Activated CD4-positive, alpha-beta T cell treated with anti-CD3 and anti-CD28 coated beads, Interleukin-2, amount 50 U/mL, for 24 hours (primary cell): ENCODE measurements around the gene CCDC40.
A peak's percentile ranks its signal among the peaks of the same experiment; 100 is the strongest.

ENCODE experiments used
- DNase-seq, 2 donors: peaks; one replicate each; pipeline ENCODE4 v3.0.0-alpha.2; 2020; ENCODE audit warnings: low read depth in 1 of 2, low spot score in 1 of 2

Gene CCDC40

GRCh38 chr17:79997011-79997660, 39.3 kb upstream of the CCDC40 start:
- peak; percentile 49 to 56 for DNase-seq

DNA sequence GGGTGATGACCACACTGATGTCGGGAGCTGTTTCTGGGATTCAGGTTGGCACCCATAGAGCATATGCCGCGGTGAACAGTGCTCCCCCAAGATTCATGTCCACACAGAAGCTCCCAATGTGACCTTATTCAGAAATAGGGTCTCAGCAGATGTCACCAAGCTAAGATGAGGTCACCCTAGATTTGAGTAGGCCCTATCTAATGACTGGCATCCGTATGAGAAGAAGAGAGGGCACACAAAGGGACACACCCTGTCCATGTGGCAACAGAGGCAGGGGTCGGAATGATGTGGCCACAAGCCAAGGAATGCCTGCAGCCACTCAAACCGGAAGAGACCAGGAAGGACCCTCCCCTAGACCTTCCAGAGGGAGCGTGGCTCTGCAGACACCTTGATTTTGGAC, 36.3 kb upstream of the CCDC40 start:
- no peak for DNase-seq

GRCh38 chr17:80000981-80001775, 35.3 kb upstream of the CCDC40 start:
- DNase-seq, result no peak

GRCh38 chr17:80002070-80002641, 34.3 kb upstream of the CCDC40 start:
- DNase-seq, result no peak

- no peak for DNase-seq
These were observed 33.6 kb upstream of the CCDC40 start for GRCh38 chr17:80002690-80003490.

GRCh38 chr17:80003969-80004368, 32.5 kb upstream of the CCDC40 start:
- no peak for DNase-seq

DNA sequence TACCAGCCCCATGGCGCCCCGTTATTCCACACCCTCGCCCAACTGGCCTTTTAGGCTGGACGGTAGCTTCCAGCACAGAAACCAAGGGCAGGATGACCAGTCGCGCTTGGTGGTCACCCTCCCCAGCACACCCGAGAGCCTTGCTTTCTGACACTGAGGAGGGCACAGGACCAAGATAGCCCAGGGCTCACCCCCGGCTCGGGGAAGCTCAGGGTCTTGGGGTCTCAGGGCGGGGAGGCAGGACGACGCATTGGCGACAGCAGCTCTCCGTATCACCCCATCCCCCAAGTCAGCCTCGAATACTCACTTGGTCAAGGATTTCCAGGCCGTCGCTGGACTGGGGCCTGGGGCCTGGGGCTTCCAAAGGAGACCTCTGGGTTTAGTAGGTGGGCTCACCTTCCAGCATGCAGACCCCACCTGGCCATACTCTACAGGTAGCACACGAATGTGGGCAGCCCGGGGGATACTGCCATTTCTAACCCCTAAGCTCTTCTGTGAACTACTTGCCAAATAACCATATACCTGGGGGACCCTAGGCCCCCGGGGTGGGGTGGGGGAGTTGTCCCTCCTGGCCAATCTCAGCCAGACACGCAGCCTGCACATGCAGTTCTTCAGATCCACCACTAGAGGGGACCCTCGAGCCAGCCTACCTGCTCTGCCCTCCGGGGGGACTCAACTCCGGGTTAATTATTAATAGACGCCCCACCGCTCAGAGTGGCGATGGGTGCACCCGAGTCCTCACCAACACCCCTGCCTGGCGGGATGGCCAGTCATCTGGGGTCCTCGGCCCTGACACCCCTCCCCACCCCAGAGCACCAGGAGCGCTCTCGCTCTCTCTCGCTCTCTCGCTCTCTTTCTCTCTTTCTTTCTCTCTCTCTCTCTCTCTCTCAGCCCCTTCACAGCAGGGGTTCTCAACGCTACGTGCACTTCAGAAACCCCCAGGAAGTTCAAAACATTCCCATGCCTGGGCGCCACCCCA, 30.8 kb upstream of the CCDC40 start:
- DNase-seq, result peak; percentile 47 to 53

GRCh38 chr17:80006339-80006720, 30.1 kb upstream of the CCDC40 start:
- no peak for DNase-seq

GRCh38 chr17:80006811-80007752, 29.4 kb upstream of the CCDC40 start:
- DNase-seq, result no peak

DNA sequence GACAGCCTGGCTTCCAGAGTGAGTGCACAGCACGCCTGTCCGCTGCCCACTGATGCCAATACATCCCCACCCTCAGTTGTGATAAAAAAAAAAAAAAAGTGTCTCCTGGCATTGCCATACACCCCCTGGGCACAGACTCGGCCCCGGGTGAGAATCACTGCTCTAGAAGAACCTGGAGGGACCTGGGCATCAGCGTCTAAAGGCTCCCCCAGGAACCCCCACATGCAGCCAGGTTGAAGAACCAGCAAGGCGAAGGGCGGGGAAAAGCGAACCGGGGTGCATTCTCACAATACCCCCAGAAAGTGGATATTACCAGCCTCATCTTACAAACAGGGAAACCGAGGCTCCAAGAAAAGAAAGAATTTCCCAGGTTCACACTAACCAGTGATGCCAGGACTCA, 28.5 kb upstream of the CCDC40 start:
- no peak for DNase-seq

GRCh38 chr17:80008383-80008840, 28.0 kb upstream of the CCDC40 start:
- peak; percentile 61 to 69 for DNase-seq

DNA sequence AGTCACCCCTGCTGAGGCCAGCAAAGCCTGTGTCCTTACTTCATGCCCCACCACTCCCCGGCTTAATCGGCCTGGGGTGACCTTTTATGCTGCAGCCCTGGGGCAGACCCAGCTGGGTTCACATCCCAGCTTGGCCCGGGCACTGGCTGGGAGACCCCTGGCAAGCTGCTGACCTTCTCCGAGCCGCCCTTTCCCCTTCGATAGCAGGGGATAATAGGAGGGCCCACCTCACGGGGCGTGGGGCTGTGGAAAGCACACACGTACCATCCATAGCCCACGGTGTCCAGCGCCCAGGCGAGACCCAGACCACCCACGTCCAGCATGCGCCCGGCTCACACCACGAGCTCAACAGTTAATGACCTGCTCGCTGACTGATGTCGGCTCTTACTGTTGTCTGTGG, 27.6 kb upstream of the CCDC40 start:
- DNase-seq, result no peak

- no peak for DNase-seq
These were observed 26.8 kb upstream of the CCDC40 start for GRCh38 chr17:80009391-80010282.

- DNase-seq, result no peak
These were observed 26.1 kb upstream of the CCDC40 start for GRCh38 chr17:80010283-80010858.

- no peak for DNase-seq
These were observed 24.4 kb upstream of the CCDC40 start for GRCh38 chr17:80011989-80012555.

DNA sequence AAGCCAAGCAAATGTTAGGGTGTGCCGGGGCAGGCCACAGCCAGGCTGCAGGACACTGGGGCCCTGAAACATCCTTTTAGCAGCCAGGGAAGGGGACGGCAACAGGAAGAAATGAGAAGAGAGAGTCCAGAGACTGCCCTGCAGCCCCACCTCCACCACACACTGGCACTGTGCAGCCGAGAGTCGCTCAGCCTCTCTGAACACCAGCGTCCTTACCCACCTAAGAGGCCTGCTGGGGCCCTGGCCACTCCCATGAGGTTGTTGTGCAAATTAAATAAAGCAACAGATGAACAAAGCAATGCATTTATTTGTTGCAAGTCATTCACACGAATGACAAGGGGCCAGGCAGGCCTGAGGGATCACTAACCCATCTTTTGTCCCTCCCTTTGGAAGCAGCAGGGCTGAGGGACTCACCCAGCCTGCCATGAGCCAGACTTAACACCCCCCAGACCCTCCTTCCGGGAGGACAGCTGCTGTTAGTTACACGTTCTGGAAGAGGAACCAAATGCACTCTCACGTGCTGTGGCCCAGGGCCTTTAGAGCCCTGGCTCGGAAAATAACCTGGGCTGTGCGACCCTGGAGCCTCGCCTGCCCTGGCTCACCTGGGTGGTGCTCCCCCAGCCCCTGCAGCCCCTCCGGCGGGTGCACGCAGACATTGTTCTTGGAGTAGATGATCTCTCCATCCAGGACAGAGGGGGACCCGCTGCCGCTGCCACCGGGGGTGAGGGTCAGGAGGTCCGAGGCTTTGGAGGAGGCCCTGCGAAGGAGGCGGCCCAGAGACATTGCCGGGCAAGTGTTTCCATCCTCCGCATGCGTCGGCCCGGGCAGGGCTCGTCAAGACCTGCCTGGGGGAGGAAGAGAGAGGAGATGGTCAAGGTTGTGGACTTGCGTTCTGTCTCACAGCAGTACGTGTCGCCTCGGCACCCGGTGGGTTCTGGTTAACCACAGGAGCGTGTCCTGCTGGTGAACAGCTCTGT, 23.4 kb upstream of the CCDC40 start:
- no peak for DNase-seq
